ENCODE measurements around the gene HOXD3.

HOXD3 gene

GRCh38 chr2:176152350-176153181 is 4.5 kb upstream of the HOXD3 start:
- Histone ChIP-seq H3K27me3 (ENCODE audit: control insufficient read depth, insufficient read depth, low read length) (peaks cover 97% of the 10 kb centered on the region), H3K4me3 (ENCODE audit: low read length) (no peak overlapping the region), H3K36me3 (ENCODE audit: control insufficient read depth, insufficient read depth, low read length) (no peaks in the 10 kb centered on the region), H3K27ac (ENCODE audit: low read length) (no peak overlapping the region), H3K4me1 (ENCODE audit: control insufficient read depth, insufficient read depth, low read length) (peaks cover under 1% of the 10 kb centered on the region), H3K9me3 (ENCODE audit: control insufficient read depth, insufficient read depth, low read length) (no peaks in the 10 kb centered on the region)
- WGBS (ENCODE audit: insufficient coverage, insufficient read length), result no CpG with 5 or more reads among the region's 48 CpGs
- no peak for DNase-seq (ENCODE audit: low read depth, low spot score)

GRCh38 chr2:176154576-176155252 is 2.4 kb upstream of the HOXD3 start:
- Histone ChIP-seq H3K4me3 (ENCODE audit: low read length) (no peak overlapping the region), H3K36me3 (ENCODE audit: control insufficient read depth, insufficient read depth, low read length) (no peaks in the 10 kb centered on the region), H3K9me3 (ENCODE audit: control insufficient read depth, insufficient read depth, low read length) (no peaks in the 10 kb centered on the region), H3K4me1 (ENCODE audit: control insufficient read depth, insufficient read depth, low read length) (peaks cover 1% of the 10 kb centered on the region), H3K27ac (ENCODE audit: low read length) (no peak overlapping the region), H3K27me3 (ENCODE audit: control insufficient read depth, insufficient read depth, low read length) (peaks cover 97% of the 10 kb centered on the region)
- no CpG with 5 or more reads among the region's 11 CpGs for WGBS (ENCODE audit: insufficient coverage, insufficient read length)
- DNase-seq (ENCODE audit: low read depth, low spot score), result no peak

GRCh38 chr2:176155356-176156044 is 1.6 kb upstream of the HOXD3 start:
- peaks cover 1% of the 10 kb centered on the region for H3K4me1 ChIP-seq (ENCODE audit: control insufficient read depth, insufficient read depth, low read length)
- H3K9me3 ChIP-seq (ENCODE audit: control insufficient read depth, insufficient read depth, low read length), result no peaks in the 10 kb centered on the region
- no peak overlapping the region for H3K27ac ChIP-seq (ENCODE audit: low read length)
- no CpG with 5 or more reads among the region's 6 CpGs for WGBS (ENCODE audit: insufficient coverage, insufficient read length)
- no peaks in the 10 kb centered on the region for H3K36me3 ChIP-seq (ENCODE audit: control insufficient read depth, insufficient read depth, low read length)
- peaks cover 97% of the 10 kb centered on the region for H3K27me3 ChIP-seq (ENCODE audit: control insufficient read depth, insufficient read depth, low read length)
- DNase-seq (ENCODE audit: low read depth, low spot score), result no peak
- H3K4me3 ChIP-seq (ENCODE audit: low read length), result no peak overlapping the region

GRCh38 chr2:176156301-176156806 is 753 bp upstream of the HOXD3 start:
- Histone ChIP-seq H3K36me3 (ENCODE audit: control insufficient read depth, insufficient read depth, low read length) (no peaks in the 10 kb centered on the region), H3K4me3 (ENCODE audit: low read length) (no peak overlapping the region), H3K27me3 (ENCODE audit: control insufficient read depth, insufficient read depth, low read length) (peaks cover 97% of the 10 kb centered on the region), H3K9me3 (ENCODE audit: control insufficient read depth, insufficient read depth, low read length) (no peaks in the 10 kb centered on the region), H3K27ac (ENCODE audit: low read length) (no peak overlapping the region), H3K4me1 (ENCODE audit: control insufficient read depth, insufficient read depth, low read length) (peaks cover 1% of the 10 kb centered on the region)
- no CpG with 5 or more reads among the region's 8 CpGs for WGBS (ENCODE audit: insufficient coverage, insufficient read length)
- DNase-seq (ENCODE audit: low read depth, low spot score), result no peak

- Histone ChIP-seq H3K27ac (ENCODE audit: low read length) (no peak overlapping the region), H3K9me3 (ENCODE audit: control insufficient read depth, insufficient read depth, low read length) (no peaks in the 10 kb centered on the region), H3K4me1 (ENCODE audit: control insufficient read depth, insufficient read depth, low read length) (peaks cover 1% of the 10 kb centered on the region), H3K27me3 (ENCODE audit: control insufficient read depth, insufficient read depth, low read length) (peaks cover 97% of the 10 kb centered on the region), H3K36me3 (ENCODE audit: control insufficient read depth, insufficient read depth, low read length) (no peaks in the 10 kb centered on the region), H3K4me3 (ENCODE audit: low read length) (no peak overlapping the region)
- no peak for DNase-seq (ENCODE audit: low read depth, low spot score)
- no CpG with 5 or more reads among the region's 43 CpGs for WGBS (ENCODE audit: insufficient coverage, insufficient read length)
Observed at GRCh38 chr2:176157499-176158185, 535 bp downstream of the HOXD3 start.

- DNase-seq (ENCODE audit: low read depth, low spot score), result no peak
Observed at GRCh38 chr2:176158186-176158591, 1.1 kb downstream of the HOXD3 start.

GRCh38 chr2:176158855-176159662 is 2.0 kb downstream of the HOXD3 start:
- Histone ChIP-seq H3K27me3 (ENCODE audit: control insufficient read depth, insufficient read depth, low read length) (peaks cover 99% of the 10 kb centered on the region), H3K27ac (ENCODE audit: low read length) (no peak overlapping the region), H3K9me3 (ENCODE audit: control insufficient read depth, insufficient read depth, low read length) (no peaks in the 10 kb centered on the region), H3K4me3 (ENCODE audit: low read length) (no peak overlapping the region), H3K4me1 (ENCODE audit: control insufficient read depth, insufficient read depth, low read length) (peaks cover 1% of the 10 kb centered on the region), H3K36me3 (ENCODE audit: control insufficient read depth, insufficient read depth, low read length) (no peaks in the 10 kb centered on the region)
- no peak for DNase-seq (ENCODE audit: low read depth, low spot score)
- WGBS (ENCODE audit: insufficient coverage, insufficient read length), result no CpG with 5 or more reads among the region's 39 CpGs

More at GRCh38 chr2:176158186-176158591, 1.1 kb downstream of the HOXD3 start:
- Histone ChIP-seq H3K36me3 (ENCODE audit: control insufficient read depth, insufficient read depth, low read length) (no peaks in the 10 kb centered on the region), H3K9me3 (ENCODE audit: control insufficient read depth, insufficient read depth, low read length) (no peaks in the 10 kb centered on the region), H3K4me3 (ENCODE audit: low read length) (no peak overlapping the region), H3K27ac (ENCODE audit: low read length) (no peak overlapping the region), H3K4me1 (ENCODE audit: control insufficient read depth, insufficient read depth, low read length) (peaks cover 1% of the 10 kb centered on the region), H3K27me3 (ENCODE audit: control insufficient read depth, insufficient read depth, low read length) (peaks cover 97% of the 10 kb centered on the region)
- WGBS (ENCODE audit: insufficient coverage, insufficient read length), result no CpG with 5 or more reads among the region's 22 CpGs

GRCh38 chr2:176159663-176160250 is 2.6 kb downstream of the HOXD3 start:
- H3K27me3 ChIP-seq (ENCODE audit: control insufficient read depth, insufficient read depth, low read length), result peaks cover 99% of the 10 kb centered on the region
- WGBS (ENCODE audit: insufficient coverage, insufficient read length), result no CpG with 5 or more reads among the region's 44 CpGs

GRCh38 chr2:176160251-176160985 is 3.3 kb downstream of the HOXD3 start:
- WGBS (ENCODE audit: insufficient coverage, insufficient read length), result no CpG with 5 or more reads among the region's 50 CpGs
- no peak for DNase-seq (ENCODE audit: low read depth, low spot score)

More at GRCh38 chr2:176159663-176160250, 2.6 kb downstream of the HOXD3 start:
- Histone ChIP-seq H3K4me3 (ENCODE audit: low read length) (no peak overlapping the region), H3K4me1 (ENCODE audit: control insufficient read depth, insufficient read depth, low read length) (peaks cover 1% of the 10 kb centered on the region; the same call in 1 of the 2 replicates), H3K36me3 (ENCODE audit: control insufficient read depth, insufficient read depth, low read length) (no peaks in the 10 kb centered on the region), H3K27ac (ENCODE audit: low read length) (no peak overlapping the region), H3K9me3 (ENCODE audit: control insufficient read depth, insufficient read depth, low read length) (no peaks in the 10 kb centered on the region)
- no peak for DNase-seq (ENCODE audit: low read depth, low spot score)

More at GRCh38 chr2:176160251-176160985, 3.3 kb downstream of the HOXD3 start:
- Histone ChIP-seq H3K4me3 (ENCODE audit: low read length) (no peak overlapping the region), H3K9me3 (ENCODE audit: control insufficient read depth, insufficient read depth, low read length) (no peaks in the 10 kb centered on the region), H3K36me3 (ENCODE audit: control insufficient read depth, insufficient read depth, low read length) (no peaks in the 10 kb centered on the region), H3K4me1 (ENCODE audit: control insufficient read depth, insufficient read depth, low read length) (peaks cover 1% of the 10 kb centered on the region; the same call in 1 of the 2 replicates), H3K27me3 (ENCODE audit: control insufficient read depth, insufficient read depth, low read length) (peaks cover 99% of the 10 kb centered on the region), H3K27ac (ENCODE audit: low read length) (no peak overlapping the region)
